ENCODE measurements around the gene EIF4A3.
"Not testable (repeated sequence)": the region's sequence is repeated elsewhere in the genome, so short reads cannot be mapped to it uniquely, and the experiment has no call there.

Gene EIF4A3

GRCh38 chr17:80099291-80100034 is 47.5 kb downstream of the EIF4A3 start:
- DNase-seq (ENCODE audit: low read depth), result no peak

GRCh38 chr17:80097844-80098691 is 48.9 kb downstream of the EIF4A3 start:
- no peak for DNase-seq (ENCODE audit: low read depth)

DNA sequence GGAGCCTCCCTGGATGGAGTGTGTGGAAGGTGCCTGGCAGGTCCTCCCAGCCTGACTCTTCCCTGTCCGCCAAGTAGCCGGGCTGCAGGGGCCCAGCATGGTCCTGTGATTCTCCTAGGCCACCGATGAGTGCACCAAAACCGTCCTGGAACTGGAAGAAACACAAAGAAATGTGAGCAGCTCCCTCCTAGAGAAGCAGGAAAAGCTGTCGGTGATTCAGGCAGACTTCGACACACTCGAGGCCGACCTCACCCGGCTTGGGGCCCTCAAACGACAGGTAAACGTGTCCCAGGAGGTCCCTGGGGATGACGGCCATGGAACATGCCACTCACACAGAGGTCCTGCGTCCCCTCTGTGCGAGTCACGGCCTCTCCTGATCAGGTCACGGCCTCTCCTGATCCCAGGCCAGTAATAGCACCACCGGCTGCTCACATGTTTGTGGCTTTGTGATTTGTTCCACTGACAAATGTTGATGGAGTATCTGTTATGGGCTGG is 49.8 kb downstream of the EIF4A3 start:
- no peak for DNase-seq (ENCODE audit: low read depth)

DNA sequence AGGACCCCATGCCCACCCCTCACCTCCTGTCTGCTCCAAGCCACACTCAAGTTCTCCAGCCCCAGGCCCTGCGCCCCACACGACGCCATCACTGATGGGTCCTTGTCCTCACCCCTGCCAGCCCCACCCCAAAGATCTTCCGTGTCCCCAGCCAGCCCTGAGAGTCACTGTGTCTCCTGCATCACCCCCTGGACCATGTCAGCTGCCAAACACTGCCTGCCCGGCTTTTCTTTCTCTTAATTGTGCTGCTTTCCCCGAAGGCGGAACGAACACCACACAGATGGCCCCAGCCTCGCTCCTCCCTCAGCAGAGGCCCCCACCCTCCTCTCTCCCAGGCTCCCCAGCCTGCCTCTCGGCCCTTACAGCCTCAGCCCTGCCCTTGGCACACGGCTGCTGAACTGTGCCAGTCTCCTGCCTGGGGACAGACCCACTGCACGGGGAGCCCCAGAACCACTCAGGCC is 50.3 kb downstream of the EIF4A3 start:
- no peak for DNase-seq (ENCODE audit: low read depth)

- no peak for DNase-seq (ENCODE audit: low read depth)
These were observed 51.0 kb downstream of the EIF4A3 start for GRCh38 chr17:80095844-80096475.

DNA sequence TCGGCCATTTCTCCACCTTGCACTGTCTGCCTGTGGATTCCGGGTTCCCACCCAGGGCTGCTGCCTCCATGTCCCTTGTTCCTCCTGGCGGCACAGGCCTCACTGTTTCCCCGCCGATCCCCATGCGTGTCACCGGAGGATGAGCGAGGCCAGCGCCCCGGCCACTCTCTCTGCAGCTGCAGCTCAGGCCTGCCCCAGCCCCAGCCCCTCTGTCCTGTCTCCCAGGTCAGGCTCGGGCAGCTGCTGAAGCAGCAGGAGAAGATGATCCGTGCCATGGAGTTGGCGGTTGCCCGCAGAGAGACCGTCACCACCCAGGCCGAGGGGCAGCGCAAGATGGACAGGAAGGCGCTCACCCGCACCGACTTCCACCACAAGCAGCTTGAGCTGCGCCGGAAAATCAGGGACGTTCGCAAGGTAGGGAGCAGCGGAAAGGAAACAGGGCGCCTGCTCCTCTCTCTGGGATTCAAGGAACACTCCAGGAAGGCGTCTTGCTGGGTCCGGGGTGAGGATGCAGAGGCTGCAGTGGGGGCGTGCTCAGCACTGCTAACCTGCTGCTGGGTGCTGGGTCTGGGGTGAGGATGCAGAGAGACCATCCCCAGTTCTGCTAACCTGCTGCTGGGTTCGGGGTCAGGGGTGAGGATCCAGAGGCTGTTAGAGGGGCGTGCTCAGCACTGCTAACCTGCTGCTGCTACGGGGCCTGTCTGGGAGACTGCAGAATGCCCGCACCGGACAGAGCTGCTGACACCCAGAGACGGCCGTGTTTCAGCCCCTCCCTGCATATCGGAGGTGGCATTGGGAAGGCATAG is 51.7 kb downstream of the EIF4A3 start:
- DNase-seq (ENCODE audit: low read depth), result no peak

DNA sequence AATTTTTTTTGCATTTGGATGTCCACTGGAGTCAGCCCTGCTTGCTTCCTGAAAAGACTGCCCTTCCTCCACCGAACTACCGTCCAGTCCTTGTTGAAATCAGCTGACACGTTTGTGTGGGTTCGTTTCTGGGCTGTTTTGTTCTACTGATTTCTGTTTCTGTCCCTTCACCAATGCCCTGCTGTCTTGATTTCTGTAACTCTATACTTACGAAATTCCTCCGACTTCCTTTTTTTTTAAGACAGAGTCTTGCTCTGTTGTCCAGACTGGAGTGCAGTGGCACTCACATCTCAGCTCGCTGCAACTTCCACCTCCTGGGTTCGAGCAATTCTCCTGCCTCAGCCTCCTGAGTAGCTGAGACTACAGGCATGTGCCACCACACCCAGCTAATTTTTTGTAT is 54.0 kb downstream of the EIF4A3 start:
- DNase-seq (ENCODE audit: low read depth), result no peak

GRCh38 chr17:80091376-80091775 is 55.6 kb downstream of the EIF4A3 start:
- DNase-seq (ENCODE audit: low read depth), result no peak

GRCh38 chr17:80090164-80090563 is 56.8 kb downstream of the EIF4A3 start:
- DNase-seq (ENCODE audit: low read depth), result not testable (repeated sequence)

- no peak for DNase-seq (ENCODE audit: low read depth)
These were observed 57.2 kb downstream of the EIF4A3 start for GRCh38 chr17:80089762-80090161.

GRCh38 chr17:80087346-80088265 is 59.3 kb downstream of the EIF4A3 start:
- no peak for DNase-seq (ENCODE audit: low read depth)

- DNase-seq (ENCODE audit: low read depth), result no peak
These were observed 60.3 kb downstream of the EIF4A3 start for GRCh38 chr17:80086616-80087015.

- DNase-seq (ENCODE audit: low read depth), result no peak
These were observed 60.8 kb downstream of the EIF4A3 start for GRCh38 chr17:80086081-80086480.

- DNase-seq (ENCODE audit: low read depth), result no peak
These were observed 62.2 kb downstream of the EIF4A3 start for GRCh38 chr17:80084773-80085172.

All from ELR (cell line).